Measurements from ENCODE around the gene PLAC9.

PLAC9 gene

DNA sequence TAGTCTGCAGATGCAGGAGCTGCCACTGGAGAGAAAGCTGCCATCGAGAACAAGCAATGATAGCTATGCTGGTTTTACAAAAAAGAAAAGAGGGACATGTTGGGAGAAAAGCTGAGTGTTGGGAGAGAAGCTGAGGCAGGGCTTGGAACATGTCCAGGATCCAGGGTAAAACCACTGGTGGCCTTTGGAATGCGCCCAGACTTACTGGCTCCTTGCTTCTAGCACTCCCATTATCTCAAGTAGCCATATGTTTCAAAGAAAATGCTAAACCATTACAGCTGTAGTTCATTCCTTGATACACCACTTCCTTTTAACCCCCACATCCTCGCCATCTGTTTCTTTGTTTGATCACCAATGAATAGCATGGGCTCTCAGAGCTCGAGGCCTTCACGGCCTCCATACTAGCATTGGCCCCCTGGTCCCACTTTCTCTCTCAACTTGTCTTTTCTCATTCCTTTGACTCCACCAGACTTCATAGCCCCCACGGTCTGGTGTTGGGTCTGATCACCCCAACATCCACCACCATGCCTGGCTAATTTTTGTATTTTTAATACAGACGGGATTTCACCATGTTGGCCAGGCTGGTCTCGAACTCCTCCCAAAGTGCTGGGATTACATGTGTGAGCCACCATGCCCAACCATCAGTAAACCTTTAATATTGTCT lies 23.8 kb upstream of the PLAC9 start:
- TF ChIP-seq, protein P1, sequence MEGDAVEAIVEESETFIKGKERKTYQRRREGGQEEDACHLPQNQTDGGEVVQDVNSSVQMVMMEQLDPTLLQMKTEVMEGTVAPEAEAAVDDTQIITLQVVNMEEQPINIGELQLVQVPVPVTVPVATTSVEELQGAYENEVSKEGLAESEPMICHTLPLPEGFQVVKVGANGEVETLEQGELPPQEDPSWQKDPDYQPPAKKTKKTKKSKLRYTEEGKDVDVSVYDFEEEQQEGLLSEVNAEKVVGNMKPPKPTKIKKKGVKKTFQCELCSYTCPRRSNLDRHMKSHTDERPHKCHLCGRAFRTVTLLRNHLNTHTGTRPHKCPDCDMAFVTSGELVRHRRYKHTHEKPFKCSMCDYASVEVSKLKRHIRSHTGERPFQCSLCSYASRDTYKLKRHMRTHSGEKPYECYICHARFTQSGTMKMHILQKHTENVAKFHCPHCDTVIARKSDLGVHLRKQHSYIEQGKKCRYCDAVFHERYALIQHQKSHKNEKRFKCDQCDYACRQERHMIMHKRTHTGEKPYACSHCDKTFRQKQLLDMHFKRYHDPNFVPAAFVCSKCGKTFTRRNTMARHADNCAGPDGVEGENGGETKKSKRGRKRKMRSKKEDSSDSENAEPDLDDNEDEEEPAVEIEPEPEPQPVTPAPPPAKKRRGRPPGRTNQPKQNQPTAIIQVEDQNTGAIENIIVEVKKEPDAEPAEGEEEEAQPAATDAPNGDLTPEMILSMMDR (IDR thresholded peaks at IDR 0.05; ENCODE audit: low read depth, low read length, poor library complexity, severe bottlenecking), result no peak
- TF ChIP-seq EZH2phosphoT487 (IDR thresholded peaks at IDR 0.05; ENCODE audit: borderline replicate concordance, low read length), result no peak
- Histone ChIP-seq H3K36me3 (ENCODE audit: control insufficient read depth, low read length) (no peaks in the 10 kb centered on the region), H3K4me3 (ENCODE audit: low read length) (no peak overlapping the region), H3K27me3 (ENCODE audit: control insufficient read depth, low read length) (peaks cover 5% of the 10 kb centered on the region; the same call in 1 of the 2 replicates), H3K27ac (ENCODE audit: low read depth, low read length) (no peak overlapping the region), H3K9me3 (ENCODE audit: control insufficient read depth, insufficient read depth, low read length) (peaks cover 13% of the 10 kb centered on the region; the same call in 1 of the 2 replicates), H3K9me2 (replicated peaks; ENCODE audit: control insufficient read depth, low read length) (no peaks in the 10 kb centered on the region), H3K79me2 (ENCODE audit: control insufficient read depth, low read length) (no peaks in the 10 kb centered on the region), H3K4me2 (ENCODE audit: low read length) (no peak overlapping the region), H3K4me1 (ENCODE audit: control insufficient read depth, low read length) (no peaks in the 10 kb centered on the region), H4K20me1 (ENCODE audit: control insufficient read depth, insufficient read depth, low read depth, low read length) (no peaks in the 10 kb centered on the region), H3F3A (ENCODE audit: control insufficient read depth, insufficient read depth) (no peaks in the 10 kb centered on the region)

DNA sequence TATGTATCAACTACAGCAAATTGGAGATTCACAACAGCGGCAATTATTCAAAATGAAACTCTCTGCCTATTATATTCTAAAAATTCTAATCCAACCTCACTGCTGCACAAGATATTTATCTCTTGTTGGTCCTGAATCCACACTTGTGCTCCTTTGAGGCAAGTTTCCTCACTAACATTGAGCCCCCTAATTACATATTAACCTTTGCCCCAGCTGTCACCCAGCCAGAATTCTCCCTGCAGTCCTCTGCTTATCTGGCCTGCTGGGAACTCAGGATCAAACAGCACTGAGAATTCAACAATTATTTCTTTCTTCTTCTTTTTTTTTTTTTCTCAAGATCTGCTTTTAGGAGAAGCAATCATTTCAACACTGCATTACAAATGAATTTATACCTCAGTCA lies 21.5 kb upstream of the PLAC9 start:
- TF ChIP-seq EZH2phosphoT487 (IDR thresholded peaks at IDR 0.05; ENCODE audit: borderline replicate concordance, low read length), result no peak
- TF ChIP-seq, protein P1 (IDR thresholded peaks at IDR 0.05; ENCODE audit: low read depth, low read length, poor library complexity, severe bottlenecking), result no peak
- Histone ChIP-seq H3K9me3 (ENCODE audit: control insufficient read depth, insufficient read depth, low read length) (peaks cover 13% of the 10 kb centered on the region; the same call in 1 of the 2 replicates), H3K9me2 (replicated peaks; ENCODE audit: control insufficient read depth, low read length) (no peaks in the 10 kb centered on the region), H3K4me1 (ENCODE audit: control insufficient read depth, low read length) (no peaks in the 10 kb centered on the region), H3K27ac (ENCODE audit: low read depth, low read length) (no peak overlapping the region), H3K4me2 (ENCODE audit: low read length) (no peak overlapping the region), H3K79me2 (ENCODE audit: control insufficient read depth, low read length) (no peaks in the 10 kb centered on the region), H4K20me1 (ENCODE audit: control insufficient read depth, insufficient read depth, low read depth, low read length) (no peaks in the 10 kb centered on the region), H3F3A (ENCODE audit: control insufficient read depth, insufficient read depth) (no peaks in the 10 kb centered on the region), H3K36me3 (ENCODE audit: control insufficient read depth, low read length) (no peaks in the 10 kb centered on the region), H3K4me3 (ENCODE audit: low read length) (no peak overlapping the region), H3K27me3 (ENCODE audit: control insufficient read depth, low read length) (no peaks in the 10 kb centered on the region)

DNA sequence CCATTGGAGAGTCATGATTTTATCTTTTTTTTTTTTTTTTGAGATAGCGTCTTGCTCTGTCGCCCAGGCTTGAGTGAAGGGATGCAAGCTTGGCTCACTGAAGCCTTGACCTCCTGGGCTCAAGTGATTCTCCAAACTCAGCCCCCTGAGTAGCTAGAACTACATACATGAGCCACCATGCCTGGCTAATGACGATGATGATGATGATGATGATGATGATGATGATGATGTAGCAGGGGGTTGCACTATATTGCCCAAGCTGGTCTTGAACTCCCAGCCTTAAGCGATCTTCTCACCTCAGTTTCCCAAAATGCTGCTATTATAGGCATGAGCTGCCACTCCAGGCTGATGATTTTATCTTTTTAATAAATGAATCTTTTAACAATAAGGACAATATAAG lies 13.9 kb upstream of the PLAC9 start:
- Histone ChIP-seq H3K27ac (ENCODE audit: low read depth, low read length) (no peak overlapping the region), H3K4me1 (ENCODE audit: control insufficient read depth, low read length) (no peaks in the 10 kb centered on the region), H3F3A (ENCODE audit: control insufficient read depth, insufficient read depth) (no peaks in the 10 kb centered on the region), H3K27me3 (ENCODE audit: control insufficient read depth, low read length) (0 out of 2 replicates have a peak, but pooled peaks cover 2% of the 10 kb centered on the region), H3K9me3 (ENCODE audit: control insufficient read depth, insufficient read depth, low read length) (no peaks in the 10 kb centered on the region), H3K9me2 (replicated peaks; ENCODE audit: control insufficient read depth, low read length) (no peaks in the 10 kb centered on the region), H3K36me3 (ENCODE audit: control insufficient read depth, low read length) (no peaks in the 10 kb centered on the region), H3K4me2 (ENCODE audit: low read length) (no peak overlapping the region), H3K79me2 (ENCODE audit: control insufficient read depth, low read length) (no peaks in the 10 kb centered on the region), H3K4me3 (ENCODE audit: low read length) (no peak overlapping the region), H4K20me1 (ENCODE audit: control insufficient read depth, insufficient read depth, low read depth, low read length) (no peaks in the 10 kb centered on the region)
- TF ChIP-seq, protein P1 (IDR thresholded peaks at IDR 0.05; ENCODE audit: low read depth, low read length, poor library complexity, severe bottlenecking), result no peak
- TF ChIP-seq EZH2phosphoT487 (IDR thresholded peaks at IDR 0.05; ENCODE audit: borderline replicate concordance, low read length), result no peak
